22Rv1 (cell line): ENCODE measurements around the gene EMC10.

Source experiments
- ZFX ChIP-seq: fragments of 450-650 bp; IDR thresholded peaks from 2 replicates; pipeline ENCODE4 v1.6.1; 2017; ENCODE audit warnings: antibody characterized with exemption, borderline replicate concordance
- TF ChIP-seq, protein P1 (sequence below): fragments of 450-650 bp; IDR thresholded peaks from 2 replicates; pipeline ENCODE4 v1.5.1; 2017; ENCODE audit warnings: mild to moderate bottlenecking

GRCh38 chr19:50489461-50490011 is 13.2 kb downstream of the EMC10 start:
- TF ChIP-seq, protein P1, sequence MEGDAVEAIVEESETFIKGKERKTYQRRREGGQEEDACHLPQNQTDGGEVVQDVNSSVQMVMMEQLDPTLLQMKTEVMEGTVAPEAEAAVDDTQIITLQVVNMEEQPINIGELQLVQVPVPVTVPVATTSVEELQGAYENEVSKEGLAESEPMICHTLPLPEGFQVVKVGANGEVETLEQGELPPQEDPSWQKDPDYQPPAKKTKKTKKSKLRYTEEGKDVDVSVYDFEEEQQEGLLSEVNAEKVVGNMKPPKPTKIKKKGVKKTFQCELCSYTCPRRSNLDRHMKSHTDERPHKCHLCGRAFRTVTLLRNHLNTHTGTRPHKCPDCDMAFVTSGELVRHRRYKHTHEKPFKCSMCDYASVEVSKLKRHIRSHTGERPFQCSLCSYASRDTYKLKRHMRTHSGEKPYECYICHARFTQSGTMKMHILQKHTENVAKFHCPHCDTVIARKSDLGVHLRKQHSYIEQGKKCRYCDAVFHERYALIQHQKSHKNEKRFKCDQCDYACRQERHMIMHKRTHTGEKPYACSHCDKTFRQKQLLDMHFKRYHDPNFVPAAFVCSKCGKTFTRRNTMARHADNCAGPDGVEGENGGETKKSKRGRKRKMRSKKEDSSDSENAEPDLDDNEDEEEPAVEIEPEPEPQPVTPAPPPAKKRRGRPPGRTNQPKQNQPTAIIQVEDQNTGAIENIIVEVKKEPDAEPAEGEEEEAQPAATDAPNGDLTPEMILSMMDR: no peak
- no peak for TF ChIP-seq ZFX
